Stimulated activated CD8-positive, alpha-beta memory T cell treated with anti-CD3 and anti-CD28 coated beads, Interleukin-12 subunit alpha, Interleukin-12 subunit beta, amount 100 ng/mL, for 1 hour (primary cell): Measurements from ENCODE around the gene PLEKHN1.
"Not testable (repeated sequence)": the region's sequence is repeated elsewhere in the genome, so short reads cannot be mapped to it uniquely, and the experiment has no call there.

Experiments
- DNase-seq: peaks from one replicate; pipeline ENCODE4 v3.0.0-alpha.2; 2020; ENCODE audit warnings: low read depth

PLEKHN1 gene

GRCh38 chr1:1006305-1007159, 40.2 kb downstream of the PLEKHN1 start:
- no peak for DNase-seq

- DNase-seq = not testable (repeated sequence)
Measured at GRCh38 chr1:1010131-1010530, 43.8 kb downstream of the PLEKHN1 start.

GRCh38 chr1:1011396-1011949, 45.2 kb downstream of the PLEKHN1 start:
- no peak for DNase-seq

- not testable (repeated sequence) for DNase-seq
Measured at GRCh38 chr1:1012736-1013104, 46.4 kb downstream of the PLEKHN1 start.

- peak; percentile 87 for DNase-seq
Measured at GRCh38 chr1:1013105-1013921, 47.0 kb downstream of the PLEKHN1 start, which contains the start of gene ISG15. TSS of gene ISG15 (plus strand) at chr1:1013497. CDS start at chr1:1013574, 77 bp downstream.

- DNase-seq = no peak
Measured at GRCh38 chr1:1013922-1014648, 47.8 kb downstream of the PLEKHN1 start.

GRCh38 chr1:1014799-1015681, 48.8 kb downstream of the PLEKHN1 start:
- no peak for DNase-seq

GRCh38 chr1:1017397-1018320, 51.4 kb downstream of the PLEKHN1 start:
- DNase-seq = not testable (repeated sequence)

GRCh38 chr1:1018321-1018685, 52.0 kb downstream of the PLEKHN1 start:
- not testable (repeated sequence) for DNase-seq

- peak; percentile 62 for DNase-seq
Measured at GRCh38 chr1:1019122-1019999, 53.1 kb downstream of the PLEKHN1 start.

GRCh38 chr1:1020000-1020404, 53.7 kb downstream of the PLEKHN1 start, which contains the start of gene AGRN:
TSS of gene AGRN (plus strand) at chr1:1020120. CDS start at chr1:1020173, 53 bp downstream.
- no peak for DNase-seq

- DNase-seq = no peak
Measured at GRCh38 chr1:1020415-1021009, 54.2 kb downstream of the PLEKHN1 start.

- no peak for DNase-seq
Measured at GRCh38 chr1:1021010-1021919, 55.0 kb downstream of the PLEKHN1 start.

- no peak for DNase-seq
Measured at GRCh38 chr1:1021920-1022259, 55.6 kb downstream of the PLEKHN1 start.

- no peak for DNase-seq
Measured at GRCh38 chr1:1022302-1023009, 56.2 kb downstream of the PLEKHN1 start.

GRCh38 chr1:1023700-1024099, 57.4 kb downstream of the PLEKHN1 start:
- no peak for DNase-seq
